Measurements from ENCODE around the gene NMNAT1. TPM values are rescaled to one million over a fixed set of nuclear protein-coding genes. Genes with fewer than 3 reads are reported as not detected.

The NMNAT1 gene
- polyA plus RNA-seq, 1 experiment: 9.8 TPM

GRCh38 chr1:9942399-9942938, 806 bp upstream of the NMNAT1 start:
- TF ChIP-seq CTCF (IDR thresholded peaks at IDR 0.05; ENCODE audit: insufficient read depth, low read depth, low read length): peak; percentile 57
- CTCF ChIA-PET: interaction anchor here (0.6 to 4.5 kb wide), 14 partner anchors 8 to 316 kb away, joined by 3 to 45 read pairs (median 6); partner anchors contain the start of genes KIF1B and UBE4B
- DNase-seq (ENCODE audit: low read depth): no peak
- POLR2A ChIA-PET: no interaction called here
- H3K27me3 ChIP-seq (ENCODE audit: control insufficient read depth, insufficient read depth, low read length): no peaks in the 10 kb centered on the region
- peak overlapping the region; percentile 91 for H3K4me3 ChIP-seq (ENCODE audit: low read depth, low read length)
- H3K36me3 ChIP-seq (ENCODE audit: control insufficient read depth, insufficient read depth, low read length): peaks cover 2% of the 10 kb centered on the region; the same call in 1 of the 2 replicates

GRCh38 chr1:9946315-9946714, 3.0 kb downstream of the NMNAT1 start:
- Histone ChIP-seq H3K4me3 (ENCODE audit: low read depth, low read length) (no peak overlapping the region), H3K27me3 (ENCODE audit: control insufficient read depth, insufficient read depth, low read length) (no peaks in the 10 kb centered on the region), H3K36me3 (ENCODE audit: control insufficient read depth, insufficient read depth, low read length) (peaks cover 2% of the 10 kb centered on the region; the same call in 1 of the 2 replicates)
- no peak for TF ChIP-seq CTCF (IDR thresholded peaks at IDR 0.05; ENCODE audit: insufficient read depth, low read depth, low read length)
- ChIA-PET POLR2A (no interaction called here), CTCF (no interaction called here)
- no peak for DNase-seq (ENCODE audit: low read depth)

- Histone ChIP-seq H3K36me3 (ENCODE audit: control insufficient read depth, insufficient read depth, low read length) (no peaks in the 10 kb centered on the region), H3K27me3 (ENCODE audit: control insufficient read depth, insufficient read depth, low read length) (no peaks in the 10 kb centered on the region), H3K4me3 (ENCODE audit: low read depth, low read length) (no peak overlapping the region)
- no peak for DNase-seq (ENCODE audit: low read depth)
- ChIA-PET CTCF (interaction anchor here (1.4 to 1.8 kb wide), 3 partner anchors 17 to 253 kb away, joined by 4 to 5 read pairs (median 4); partner anchors contain the start of gene KIF1B), POLR2A (no interaction called here)
- TF ChIP-seq CTCF (IDR thresholded peaks at IDR 0.05; ENCODE audit: insufficient read depth, low read depth, low read length): no peak
These were observed 14.5 kb downstream of the NMNAT1 start for GRCh38 chr1:9957726-9958125.

GRCh38 chr1:9960011-9960410, 16.7 kb downstream of the NMNAT1 start:
- CTCF ChIA-PET: interaction anchor here (0.9 to 2.9 kb wide), 2 partner anchors 10 to 85 kb away, joined by 3 to 17 read pairs; no protein-coding TSS in a partner anchor
- POLR2A ChIA-PET: no interaction called here
- DNase-seq (ENCODE audit: low read depth): no peak
- no peak for TF ChIP-seq CTCF (IDR thresholded peaks at IDR 0.05; ENCODE audit: insufficient read depth, low read depth, low read length)
- no peaks in the 10 kb centered on the region for H3K36me3 ChIP-seq (ENCODE audit: control insufficient read depth, insufficient read depth, low read length)
- no peaks in the 10 kb centered on the region for H3K27me3 ChIP-seq (ENCODE audit: control insufficient read depth, insufficient read depth, low read length)
- H3K4me3 ChIP-seq (ENCODE audit: low read depth, low read length): no peak overlapping the region

GRCh38 chr1:9960706-9961562, 17.7 kb downstream of the NMNAT1 start:
- ChIA-PET CTCF (interaction anchor here (2.9 kb wide), 1 partner anchor 11 kb away, joined by 17 read pairs; no protein-coding TSS in a partner anchor), POLR2A (no interaction called here)
- H3K4me3 ChIP-seq (ENCODE audit: low read depth, low read length): no peak overlapping the region
- no peaks in the 10 kb centered on the region for H3K27me3 ChIP-seq (ENCODE audit: control insufficient read depth, insufficient read depth, low read length)
- DNase-seq (ENCODE audit: low read depth): no peak
- H3K36me3 ChIP-seq (ENCODE audit: control insufficient read depth, insufficient read depth, low read length): no peaks in the 10 kb centered on the region
- no peak for TF ChIP-seq CTCF (IDR thresholded peaks at IDR 0.05; ENCODE audit: insufficient read depth, low read depth, low read length)

Measured in BJ (cell line).